ENCODE data around the gene ADAM11. TPM values are rescaled to one million over a fixed set of nuclear protein-coding genes. Genes with fewer than 3 reads are reported as not detected.

ADAM11 gene
- total and polyA plus RNA-seq, 2 of the 4 experiments (the other 2 are of a cell fraction): 0.36 to 0.53 TPM

DNA sequence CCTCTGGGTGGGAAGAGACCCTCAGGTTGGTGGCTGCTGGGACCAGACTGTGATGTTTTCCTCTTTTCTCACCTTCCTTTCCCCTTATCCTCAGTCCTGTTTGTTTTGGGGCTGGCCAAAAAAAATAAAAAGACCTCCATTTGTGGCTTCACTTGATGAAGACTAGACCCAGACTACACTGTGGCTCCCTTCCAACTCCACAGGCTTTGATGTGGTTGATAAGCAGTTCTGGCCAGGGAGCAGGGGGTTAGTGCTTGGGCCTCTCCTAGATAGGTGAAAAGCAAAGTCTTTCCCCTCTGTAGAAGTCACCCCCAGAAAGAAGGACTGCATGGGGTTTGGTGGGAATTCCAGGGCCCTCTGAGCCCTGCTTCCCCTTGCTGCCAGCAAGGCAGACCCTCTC is 11.2 kb upstream of the ADAM11 start:
- Histone ChIP-seq H3K4me2 (ENCODE audit: low read depth, low read length) (no peak overlapping the region), H2AK9ac (replicated peaks; ENCODE audit: low read depth, low read length, poor library complexity) (no peak overlapping the region), H3K9me3 (ENCODE audit: control insufficient read depth, insufficient read depth, low read length) (no peaks in the 10 kb centered on the region), H4K5ac (ENCODE audit: low read depth, low read length) (no peak overlapping the region), H3K36me3 (ENCODE audit: control insufficient read depth, insufficient read depth, low read length) (peaks cover 9% of the 10 kb centered on the region; the same call in 1 of the 2 replicates), H4K20me1 (ENCODE audit: insufficient read depth, low read length) (no peaks in the 10 kb centered on the region), H3K4ac (ENCODE audit: low read depth, low read length) (no peak overlapping the region), H3K4me3 (ENCODE audit: insufficient read depth, low read depth, low read length) (no peak overlapping the region), H2BK120ac (ENCODE audit: low read depth, low read length) (no peak overlapping the region), H3K9ac (ENCODE audit: low read depth, low read length) (no peak overlapping the region), H3K18ac (ENCODE audit: low read depth, low read length) (no peak overlapping the region), H3K79me1 (ENCODE audit: low read depth in 1 of 2, low read length in 2 of 2) (no peaks in the 10 kb centered on the region), H4K8ac (ENCODE audit: low read depth in 2 of 2, low read length in 2 of 2) (no peak overlapping the region), H2AK5ac (ENCODE audit: low read depth, low read length) (no peak overlapping the region), H2BK15ac (ENCODE audit: low read depth, low read length) (no peak overlapping the region), H3K27me3 (ENCODE audit: control insufficient read depth, insufficient read depth, low read length) (no peaks in the 10 kb centered on the region), H2BK5ac (ENCODE audit: low read depth, low read length, poor library complexity, severe bottlenecking) (no peak overlapping the region), H3K4me1 (ENCODE audit: control insufficient read depth, insufficient read depth, low read length) (no peaks in the 10 kb centered on the region), H3K14ac (replicated peaks; ENCODE audit: low read depth, low read length) (no peak overlapping the region), H3K27ac (ENCODE audit: insufficient read depth, low read length) (no peak overlapping the region), H3K9me1 (ENCODE audit: insufficient read depth, low read length) (0 out of 2 replicates have a peak, but pooled peaks cover 4% of the 10 kb centered on the region), H4K91ac (ENCODE audit: insufficient read depth, low read depth, low read length) (no peak overlapping the region), H3K23ac (ENCODE audit: low read depth, low read length) (no peak overlapping the region), H2AFZ (replicated peaks; ENCODE audit: low read length, poor library complexity) (no peak overlapping the region), H2BK20ac (ENCODE audit: low read depth, low read length) (no peak overlapping the region), H3K56ac (ENCODE audit: extremely low read depth, insufficient read depth, low read length) (no peak overlapping the region)
- DNase-seq (no peak), ATAC-seq (ENCODE audit: low read depth) (no peak)
- in situ Hi-C loops (cut with MboI; ENCODE audit: low sequenced_read_pairs) (no loop called here), dilution Hi-C loops (cut with HindIII; ENCODE audit: low sequenced_read_pairs, unreplicated experiment) (no loop called here), intact Hi-C loops (cut with micrococcal nuclease) (no loop called here)
- no TSS peak for BruUV-seq (replicated peaks)
- ChIA-PET CTCF (no interaction called here), POLR2A (ENCODE audit: unreplicated experiment) (no interaction called here)
- TF ChIP-seq RFX5 (IDR thresholded peaks at IDR 0.05; ENCODE audit: low read depth, low read length) (no peak), BHLHE40 (IDR thresholded peaks at IDR 0.05; ENCODE audit: low read depth, low read length) (no peak), CEBPB (IDR thresholded peaks at IDR 0.05; ENCODE audit: low read depth, low read length) (no peak), SMC3 (IDR thresholded peaks at IDR 0.05; ENCODE audit: low read depth, low read length) (no peak), CHD1 (IDR thresholded peaks at IDR 0.05; ENCODE audit: low read depth, low read length) (no peak), MXI1 (IDR thresholded peaks at IDR 0.05; ENCODE audit: borderline replicate concordance, low read depth, low read length) (no peak), MAFK (IDR thresholded peaks at IDR 0.05; ENCODE audit: low read depth, low read length) (no peak), POLR2A (IDR thresholded peaks at IDR 0.05; ENCODE audit: low read depth, low read length) (no peak), RAD21 (IDR thresholded peaks at IDR 0.05; ENCODE audit: low read length) (no peak), RCOR1 (IDR thresholded peaks at IDR 0.05; ENCODE audit: insufficient replicate concordance, low read length) (no peak), USF2 (IDR thresholded peaks at IDR 0.05; ENCODE audit: low read depth, low read length) (no peak), MAZ (IDR thresholded peaks at IDR 0.05; ENCODE audit: borderline replicate concordance, low read depth, low read length) (no peak)
- TF ChIP-seq, protein P1, sequence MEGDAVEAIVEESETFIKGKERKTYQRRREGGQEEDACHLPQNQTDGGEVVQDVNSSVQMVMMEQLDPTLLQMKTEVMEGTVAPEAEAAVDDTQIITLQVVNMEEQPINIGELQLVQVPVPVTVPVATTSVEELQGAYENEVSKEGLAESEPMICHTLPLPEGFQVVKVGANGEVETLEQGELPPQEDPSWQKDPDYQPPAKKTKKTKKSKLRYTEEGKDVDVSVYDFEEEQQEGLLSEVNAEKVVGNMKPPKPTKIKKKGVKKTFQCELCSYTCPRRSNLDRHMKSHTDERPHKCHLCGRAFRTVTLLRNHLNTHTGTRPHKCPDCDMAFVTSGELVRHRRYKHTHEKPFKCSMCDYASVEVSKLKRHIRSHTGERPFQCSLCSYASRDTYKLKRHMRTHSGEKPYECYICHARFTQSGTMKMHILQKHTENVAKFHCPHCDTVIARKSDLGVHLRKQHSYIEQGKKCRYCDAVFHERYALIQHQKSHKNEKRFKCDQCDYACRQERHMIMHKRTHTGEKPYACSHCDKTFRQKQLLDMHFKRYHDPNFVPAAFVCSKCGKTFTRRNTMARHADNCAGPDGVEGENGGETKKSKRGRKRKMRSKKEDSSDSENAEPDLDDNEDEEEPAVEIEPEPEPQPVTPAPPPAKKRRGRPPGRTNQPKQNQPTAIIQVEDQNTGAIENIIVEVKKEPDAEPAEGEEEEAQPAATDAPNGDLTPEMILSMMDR (conservative IDR thresholded peaks at IDR 0.05; ENCODE audit: low read depth, low read length): no peak

Measured in IMR-90 (cell line).